HG02852 (cell line): Measurements from ENCODE around the gene CNKSR3.

Source experiments
- ATAC-seq: cut with Tn5 transposase; IDR thresholded peaks from one replicate; pipeline ENCODE4 v1.9.1; 2021; ENCODE audit warnings: mild to moderate bottlenecking, moderate library complexity; ENCODE audit not compliant: unreplicated experiment

The CNKSR3 gene

GRCh38 chr6:154356690-154357089 is 153.8 kb downstream of the CNKSR3 start, which contains the start of gene IPCEF1:
Gene IPCEF1, minus strand, starts transcription at chr6:154356803. Its CDS starts 90,856 bp downstream, at chr6:154265947.
- ATAC-seq, result no peak

- ATAC-seq, result no peak
Observed at GRCh38 chr6:154356113-154356512, 154.4 kb downstream of the CNKSR3 start.

GRCh38 chr6:154354265-154354777 is 156.2 kb downstream of the CNKSR3 start:
- no peak for ATAC-seq

- no peak for ATAC-seq
Observed at GRCh38 chr6:154353626-154354025, 156.9 kb downstream of the CNKSR3 start.

- peak; percentile 74 for ATAC-seq
Observed at GRCh38 chr6:154352898-154353585, 157.4 kb downstream of the CNKSR3 start.

GRCh38 chr6:154350293-154350692 is 160.2 kb downstream of the CNKSR3 start:
- ATAC-seq, result no peak

GRCh38 chr6:154347981-154348380 is 162.5 kb downstream of the CNKSR3 start:
- no peak for ATAC-seq

- ATAC-seq, result no peak
Observed at GRCh38 chr6:154345811-154346210, 164.7 kb downstream of the CNKSR3 start.

- no peak for ATAC-seq
Observed at GRCh38 chr6:154343473-154344308, 166.8 kb downstream of the CNKSR3 start.

GRCh38 chr6:154341871-154342270 is 168.6 kb downstream of the CNKSR3 start:
- ATAC-seq, result no peak

GRCh38 chr6:154341336-154341735 is 169.1 kb downstream of the CNKSR3 start:
- ATAC-seq, result no peak
